B cell (primary cell): ENCODE results near the gene ARHGEF37. TPM values are rescaled to one million over a fixed set of nuclear protein-coding genes. Genes with fewer than 3 reads are reported as not detected.
A peak's percentile ranks its signal among the peaks of the same experiment; 100 is the strongest.

Experiments used
- ATAC-seq: fragments of 200-7000 bp; cut with Tn5 transposase; one replicate; pipeline ENCODE4 v1.10.0; 2021; ENCODE audit warnings: low read depth, mild to moderate bottlenecking, moderate number of reproducible peaks, moderate library complexity
- CTCF ChIA-PET: fragments of 350-600 bp; sonication (Branson Sonifier 250); formaldehyde crosslinking; loops from one replicate; lab custom pipeline; 2021; ENCODE audit warnings: antibody characterized with exemption, inconsistent platforms; lab: Charles Lee
- POLR2A ChIA-PET: fragments of 350-600 bp; sonication (Branson Sonifier 250); formaldehyde crosslinking; loops from one replicate; lab custom pipeline; 2021; ENCODE audit warnings: antibody characterized with exemption; lab: Charles Lee
- DNase-seq: peaks from one replicate; pipeline ENCODE4 v3.0.0; 2013
- H2AFZ ChIP-seq: 2 replicates; pipeline ENCODE4 v1.6.1; 2012; ENCODE audit warnings: mild to moderate bottlenecking, low read depth, low read length; ENCODE audit not compliant: insufficient read depth, poor library complexity, severe bottlenecking
- H3K27ac ChIP-seq, 2 donors: 1 replicate in 1 of 2; 2 replicates in 1 of 2; pipeline ENCODE4 v1.5.1; 2012 to 2013; ENCODE audit warnings: low read length in 2 of 2, mild to moderate bottlenecking in 2 of 2, moderate library complexity in 1 of 2
- H3K27me3 ChIP-seq, 4 experiments: fragments of 200-600 bp in 1 of 4; sonication (generic) in 1 of 4; replicated peaks in 1 of 4; 1 replicate in 2 of 4; 2 replicates in 2 of 4; pipeline versions ENCODE4 v1.6.1 to v1.7.0; 2013 to 2016; ENCODE audit warnings: low read length in 3 of 4, mild to moderate bottlenecking in 2 of 4, mixed read lengths in 1 of 4, moderate library complexity in 1 of 4; ENCODE audit not compliant: insufficient read depth in 4 of 4, control insufficient read depth in 3 of 4; ENCODE audit errors: control extremely low read depth in 1 of 4
- H3K36me3 ChIP-seq, 2 experiments: replicated peaks in 1 of 2; 1 replicate in 1 of 2; 2 replicates in 1 of 2; pipeline versions ENCODE4 v1.6.1 to v1.7.1; 2013; ENCODE audit warnings: low read length in 1 of 2; ENCODE audit not compliant: insufficient read depth in 2 of 2, control insufficient read depth in 1 of 2; ENCODE audit errors: control extremely low read depth in 1 of 2, extremely low read depth in 1 of 2
- H3K4me1 ChIP-seq, 2 donors: fragments of 200-600 bp in 1 of 2; sonication (generic) in 1 of 2; 1 replicate in 1 of 2; 2 replicates in 1 of 2; pipeline versions ENCODE4 v1.5.1 to v1.6.1; 2013 to 2017; ENCODE audit warnings: low read length in 2 of 2; ENCODE audit not compliant: control insufficient read depth in 2 of 2, insufficient read depth in 2 of 2
- H3K4me2 ChIP-seq: replicated peaks from 2 replicates; pipeline ENCODE3; 2012; ENCODE audit warnings: mild to moderate bottlenecking, low read depth, low read length; ENCODE audit not compliant: poor library complexity, severe bottlenecking
- H3K4me3 ChIP-seq, 5 experiments: fragments of 200-600 bp in 1 of 5; sonication (generic) in 1 of 5; 1 replicate in 3 of 5; 2 replicates in 2 of 5; pipeline versions ENCODE4 v1.5.1 to v1.7.0; 2011 to 2016; ENCODE audit warnings: low read length in 4 of 5, mild to moderate bottlenecking in 4 of 5, low read depth in 2 of 5, control low read depth in 1 of 5, moderate library complexity in 1 of 5; ENCODE audit not compliant: insufficient read depth in 1 of 5; ENCODE audit errors: control extremely low read depth in 1 of 5, extremely low read depth in 1 of 5
- H3K79me2 ChIP-seq: fragments of 200-600 bp; sonication (generic); one replicate; pipeline ENCODE4 v1.6.0; 2016; ENCODE audit warnings: low read length; ENCODE audit not compliant: control insufficient read depth, insufficient read depth
- H3K9ac ChIP-seq: fragments of 200-600 bp; sonication (generic); 2 replicates; pipeline ENCODE4 v1.6.1; 2017; ENCODE audit warnings: mild to moderate bottlenecking, low read length, moderate library complexity
- H3K9me3 ChIP-seq, 3 donors: one replicate each; pipeline versions ENCODE4 v1.6.1 to v1.7.1; 2013; ENCODE audit warnings: low read length in 2 of 3; ENCODE audit not compliant: control insufficient read depth in 2 of 3, insufficient read depth in 1 of 3; ENCODE audit errors: control extremely low read depth in 1 of 3
- H4K20me1 ChIP-seq: 2 replicates; pipeline ENCODE4 v1.6.0; 2012; ENCODE audit warnings: mild to moderate bottlenecking, low read length; ENCODE audit not compliant: insufficient read depth, control insufficient read depth, poor library complexity, severe bottlenecking
- H3K27ac Mint-ChIP-seq: one replicate; pipeline ENCODE4 v1.8.0; 2021; ENCODE audit warnings: mixed read lengths
- H3K27me3 Mint-ChIP-seq: one replicate; pipeline ENCODE4 v1.8.0; 2021; ENCODE audit warnings: mixed read lengths
- H3K4me1 Mint-ChIP-seq: one replicate; pipeline ENCODE4 v1.8.0; 2021; ENCODE audit warnings: mixed read lengths
- H3K4me3 Mint-ChIP-seq: one replicate; pipeline ENCODE4 v1.8.0; 2021; ENCODE audit warnings: mixed read lengths
- H3K9me3 Mint-ChIP-seq: one replicate; pipeline ENCODE4 v1.8.0; 2022; ENCODE audit warnings: mixed read lengths; ENCODE audit not compliant: insufficient read depth
- CTCF ChIP-seq: fragments of 200-600 bp; IDR thresholded peaks from one replicate; pipeline ENCODE4 v1.8.0; 2022; ENCODE audit warnings: antibody characterized with exemption, mild to moderate bottlenecking
- EZH2 ChIP-seq: IDR thresholded peaks from 2 replicates; pipeline ENCODE4 v1.6.1; 2012; ENCODE audit warnings: borderline replicate concordance, low read depth, mild to moderate bottlenecking, moderate library complexity, low read length; ENCODE audit not compliant: insufficient read depth, poor library complexity, severe bottlenecking
- WGBS: methylation state at CpG from one replicate; pipeline ENCODE4 v1.1.5; 2013; ENCODE audit warnings: missing lambda C conversion rate; ENCODE audit not compliant: insufficient coverage; 5-methylcytosine and 5-hydroxymethylcytosine counted together
- intact Hi-C: fragments of 100-400 bp; cut with micrococcal nuclease; formaldehyde crosslinking; loops from one replicate; pipeline ENCODE4 v1.10.0; 2022
- polyA plus RNA-seq: library from polyadenylated mRNA; depleted of rRNA; stranded (reverse); fragments of >200 nt; gene quantifications from 2 replicates; pipeline ENCODE4 v1.2.3, GENCODE V29; 2012
- total RNA-seq, 2 donors: library from RNA; stranded (reverse); fragments of 120-200 nt in 1 of 2; gene quantifications; 1 replicate in 1 of 2; 2 replicates in 1 of 2; pipeline versions ENCODE4 v1.2.3 to v1.2.4, GENCODE V29; 2013 to 2022

ARHGEF37 gene
- total and polyA plus RNA-seq, 2 donors (not counting 1 experiment from before 2014, with no cell fraction given), result 0.06 to 1.7 TPM

DNA sequence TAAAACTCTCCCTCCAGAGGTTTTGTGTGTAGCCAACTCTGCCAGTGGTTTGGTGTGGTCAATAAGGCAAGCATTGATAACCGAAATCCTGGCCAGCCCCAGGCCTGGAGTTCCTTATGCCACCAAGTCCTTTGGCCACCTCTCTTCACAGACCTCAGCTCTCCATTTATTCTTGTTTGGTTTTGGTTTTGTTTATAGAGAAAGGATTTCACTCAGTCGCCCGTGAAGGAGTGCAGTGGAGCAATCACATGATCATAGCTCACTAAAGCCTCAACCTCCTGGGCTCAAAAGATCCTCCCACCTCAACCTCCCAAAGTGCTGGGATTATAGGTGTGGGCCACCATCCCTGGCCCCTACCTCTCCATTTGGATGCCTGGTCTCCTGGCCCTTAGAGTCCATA lies 93.4 kb downstream of the ARHGEF37 start:
- ChIA-PET CTCF (no interaction called here), POLR2A (no interaction called here)
- TF ChIP-seq EZH2, result no peak
- TF ChIP-seq CTCF, result no peak
- H4K20me1 ChIP-seq, result no peaks in the 10 kb centered on the region
- WGBS, result no CpG with 5 or more reads among the region's 3 CpGs
- H3K79me2 ChIP-seq, result no peaks in the 10 kb centered on the region
- Mint-ChIP-seq H3K4me3 (peak overlapping the region; percentile 32), H3K27ac (peak overlapping the region; percentile 46), H3K27me3 (no peaks in the 10 kb centered on the region), H3K9me3 (no peaks in the 10 kb centered on the region), H3K4me1 (peaks cover 33% of the 10 kb centered on the region)
- ATAC-seq, result no peak
- H3K27ac ChIP-seq, result no peak overlapping the region
- H3K4me3 ChIP-seq, result no peak overlapping the region
- no peaks in the 10 kb centered on the region for H3K27me3 ChIP-seq
- intact Hi-C loops, result no loop called here
- H3K9ac ChIP-seq, result no peak overlapping the region
- peaks cover 0 to 9% (median 2%) of the 10 kb centered on the region in 3 donors for H3K9me3 ChIP-seq
- H3K4me1 ChIP-seq, result peaks cover 7 to 15% of the 10 kb centered on the region in 2 donors
- no peak overlapping the region for H2AFZ ChIP-seq
- no peak overlapping the region for H3K4me2 ChIP-seq
- peak; percentile 18 for DNase-seq
- H3K36me3 ChIP-seq, result no peaks in the 10 kb centered on the region

GRCh38 chr5:149675610-149676201 lies 94.4 kb downstream of the ARHGEF37 start:
- no peak for TF ChIP-seq CTCF
- TF ChIP-seq EZH2, result no peak
- DNase-seq (no peak), ATAC-seq (no peak)
- no peak overlapping the region for H3K9ac ChIP-seq
- no peak overlapping the region for H3K4me2 ChIP-seq
- ChIA-PET CTCF (interaction anchor here (1.9 to 6.1 kb wide), 2 partner anchors 8 to 152 kb away, joined by 4 to 29 read pairs; no protein-coding TSS in a partner anchor), POLR2A (no interaction called here)
- Mint-ChIP-seq H3K4me3 (no peak overlapping the region), H3K4me1 (peaks cover 43% of the 10 kb centered on the region), H3K27ac (no peak overlapping the region), H3K9me3 (no peaks in the 10 kb centered on the region), H3K27me3 (no peaks in the 10 kb centered on the region)
- no peak overlapping the region for H3K27ac ChIP-seq
- no peaks in the 10 kb centered on the region for H3K27me3 ChIP-seq
- no peak overlapping the region for H2AFZ ChIP-seq
- intact Hi-C loops, result no loop called here
- H3K36me3 ChIP-seq, result no peaks in the 10 kb centered on the region
- H4K20me1 ChIP-seq, result no peaks in the 10 kb centered on the region
- H3K4me3 ChIP-seq, result no peak overlapping the region
- WGBS, result 69% methylated on average over 7 of the region's 12 CpGs
- peaks cover 17 to 26% of the 10 kb centered on the region in 2 donors for H3K4me1 ChIP-seq
- peaks cover 0 to 9% (median 2%) of the 10 kb centered on the region in 3 donors for H3K9me3 ChIP-seq
- H3K79me2 ChIP-seq, result no peaks in the 10 kb centered on the region
